Measurements from ENCODE around the gene TNIP3.

GRCh38 chr4:121130326-121130660 is 33.8 kb downstream of the TNIP3 start:
- no peak for TF ChIP-seq CTCF (IDR thresholded peaks at IDR 0.05)
- TF ChIP-seq POLR2A (IDR thresholded peaks at IDR 0.05), result no peak
